OCI-LY7 (cell line): ENCODE data around the gene NAV1. TPM values are rescaled to one million over a fixed set of nuclear protein-coding genes. Genes with fewer than 3 reads are reported as not detected.

Source experiments
- BruUV-seq: library from RNA; stranded (reverse); fragments of 400-500 nt; replicated peaks from 2 replicates; lab custom pipeline; 2021; lab: Mats Ljungman, UMichigan
- CTCF ChIA-PET: fragments of 300-600 bp; sonication (Branson Sonifier 250); formaldehyde crosslinking; loops from one replicate; lab custom pipeline; 2022; ENCODE audit warnings: antibody characterized with exemption; ENCODE audit not compliant: unreplicated experiment; lab: Charles Lee
- POLR2A ChIA-PET: fragments of 300-600 bp; sonication (Branson Sonifier 250); formaldehyde crosslinking; loops from one replicate; lab custom pipeline; 2022; ENCODE audit warnings: antibody characterized with exemption; lab: Charles Lee
- DNase-seq: peaks from one replicate; pipeline ENCODE4 v3.0.0-alpha.2; 2015; ENCODE audit warnings: low spot score
- H2AFZ ChIP-seq: fragments of 200-600 bp; sonication (generic), shearing (Covaris generic); 2 replicates; pipeline ENCODE4 v1.6.1; 2014; ENCODE audit warnings: mild to moderate bottlenecking, antibody characterized with exemption, low read length, moderate library complexity
- H3K27ac ChIP-seq: fragments of 200-600 bp; sonication (generic); 2 replicates; pipeline ENCODE4 v1.5.1; 2014; ENCODE audit warnings: mixed run types, low read depth, mild to moderate bottlenecking, moderate library complexity, low read length, inconsistent platforms; ENCODE audit not compliant: poor library complexity, severe bottlenecking
- H3K36me3 ChIP-seq: fragments of 200-600 bp; sonication (generic); 2 replicates; pipeline ENCODE4 v1.6.1; 2014; ENCODE audit warnings: mild to moderate bottlenecking, antibody characterized with exemption, low read length, moderate library complexity, mixed read lengths; ENCODE audit not compliant: insufficient read depth
- H3K4me1 ChIP-seq: fragments of 200-600 bp; sonication (generic); 2 replicates; pipeline ENCODE4 v1.5.1; 2014; ENCODE audit warnings: mild to moderate bottlenecking, low read length; ENCODE audit not compliant: insufficient read depth, poor library complexity, severe bottlenecking
- H3K4me2 ChIP-seq: fragments of 200-600 bp; sonication (generic); 2 replicates; pipeline ENCODE4 v1.6.1; 2014; ENCODE audit warnings: mild to moderate bottlenecking, low read length
- H3K4me3 ChIP-seq: fragments of 200-600 bp; sonication (generic); 2 replicates; pipeline ENCODE4 v1.5.1; 2014; ENCODE audit warnings: mild to moderate bottlenecking, low read depth, low read length; ENCODE audit not compliant: poor library complexity, severe bottlenecking
- H3K79me2 ChIP-seq: fragments of 200-600 bp; sonication (generic); 2 replicates; pipeline ENCODE4 v1.6.1; 2016; ENCODE audit warnings: low read depth, mild to moderate bottlenecking, low read length, moderate library complexity, mixed read lengths; ENCODE audit not compliant: insufficient read depth
- H3K9me2 ChIP-seq: fragments of 200-600 bp; sonication (generic); 2 replicates; pipeline ENCODE4 v1.6.1; 2016; ENCODE audit warnings: mild to moderate bottlenecking, low read length, mixed read lengths; ENCODE audit not compliant: insufficient read depth
- H3K9me3 ChIP-seq: fragments of 200-600 bp; sonication (generic); 2 replicates; pipeline ENCODE4 v1.6.1; 2014; ENCODE audit warnings: mild to moderate bottlenecking, mixed run types, low read length, mixed read lengths
- H4K20me1 ChIP-seq: fragments of 200-600 bp; sonication (generic); 2 replicates; pipeline ENCODE4 v1.6.1; 2014; ENCODE audit warnings: mild to moderate bottlenecking, antibody characterized with exemption, low read length, moderate library complexity, mixed read lengths; ENCODE audit not compliant: insufficient read depth
- CTCF ChIP-seq: fragments of 200-600 bp; sonication (generic); conservative IDR thresholded peaks from 2 replicates; pipeline ENCODE4 v1.5.1; 2014; ENCODE audit warnings: mild to moderate bottlenecking, antibody characterized with exemption, low read length, moderate library complexity, mixed read lengths
- EZH2phosphoT487 ChIP-seq: fragments of 200-600 bp; sonication (generic); IDR thresholded peaks from 2 replicates; pipeline ENCODE4 v1.6.1; 2018; ENCODE audit warnings: low read depth, borderline replicate concordance, mild to moderate bottlenecking, mixed run types, antibody characterized with exemption, low read length, moderate library complexity, mixed read lengths
- intact Hi-C: fragments of 100-400 bp; cut with micrococcal nuclease; formaldehyde crosslinking; loops from one replicate; pipeline ENCODE4 v1.10.0; 2022; ENCODE audit not compliant: unreplicated experiment
- total RNA-seq, 2 experiments: library from RNA; depleted of rRNA in 1 of 2; stranded (reverse); fragments of >200 nt in 1 of 2; shearing (Covaris generic) in 1 of 2; gene quantifications; 2 replicates each; pipeline ENCODE4 v1.2.3, GENCODE V29; 2014 to 2022

NAV1 gene
- total RNA-seq, 2 experiments from 2014 or later, result 4.2 to 20.7 TPM

- Histone ChIP-seq H2AFZ (no peak overlapping the region), H3K4me1 (no peaks in the 10 kb centered on the region), H3K4me3 (no peak overlapping the region), H3K36me3 (no peaks in the 10 kb centered on the region), H3K9me2 (no peaks in the 10 kb centered on the region), H3K79me2 (no peaks in the 10 kb centered on the region), H3K4me2 (no peak overlapping the region), H3K9me3 (no peaks in the 10 kb centered on the region), H4K20me1 (no peaks in the 10 kb centered on the region), H3K27ac (no peak overlapping the region)
- ChIA-PET POLR2A (interaction anchor here (1.1 to 1.4 kb wide), 2 partner anchors 18 kb away, joined by 3 read pairs; no protein-coding TSS in a partner anchor), CTCF (no interaction called here)
- no peak for DNase-seq
- TF ChIP-seq EZH2phosphoT487, result no peak
- TF ChIP-seq CTCF, result no peak
- intact Hi-C loops, result no loop called here
- BruUV-seq, result TSS peak; percentile 20
Observed at GRCh38 chr1:201533836-201534235, 5.1 kb upstream of the NAV1 start.

- H3K4me2 ChIP-seq, result no peak overlapping the region
- H3K27ac ChIP-seq, result no peak overlapping the region
- no peaks in the 10 kb centered on the region for H3K9me2 ChIP-seq
- TF ChIP-seq CTCF, result no peak
- TF ChIP-seq EZH2phosphoT487, result no peak
- H3K4me3 ChIP-seq, result no peak overlapping the region
- ChIA-PET CTCF (no interaction called here), POLR2A (interaction anchor here (0.7 kb wide), 1 partner anchor 11 kb away, joined by 9 read pairs; no protein-coding TSS in a partner anchor)
- no TSS peak for BruUV-seq
- no peaks in the 10 kb centered on the region for H3K79me2 ChIP-seq
- H2AFZ ChIP-seq, result no peak overlapping the region
- no peak for DNase-seq
- no peaks in the 10 kb centered on the region for H4K20me1 ChIP-seq
- intact Hi-C loops, result no loop called here
- no peaks in the 10 kb centered on the region for H3K9me3 ChIP-seq
- no peaks in the 10 kb centered on the region for H3K36me3 ChIP-seq
- H3K4me1 ChIP-seq, result peaks cover 3% of the 10 kb centered on the region
Observed at GRCh38 chr1:201535046-201535918, 3.6 kb upstream of the NAV1 start.

DNA sequence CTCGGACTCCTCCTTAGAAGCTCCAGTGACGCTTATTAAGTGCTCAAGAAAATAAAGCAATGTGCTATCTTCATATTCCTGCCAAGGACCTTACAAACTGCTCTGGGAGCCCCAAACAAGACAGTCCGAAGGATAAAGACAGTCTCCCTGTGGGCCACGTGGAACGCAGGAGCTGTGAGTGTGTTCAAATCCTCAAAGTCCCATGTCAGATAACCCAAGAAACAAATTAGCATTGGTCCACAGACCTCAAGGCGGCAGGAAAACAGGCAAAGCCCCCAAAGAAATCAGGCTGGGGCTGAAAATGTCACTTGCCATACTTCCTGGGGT lies 3.0 kb upstream of the NAV1 start:
- ChIA-PET CTCF (no interaction called here), POLR2A (no interaction called here)
- intact Hi-C loops, result no loop called here
- Histone ChIP-seq H4K20me1 (no peaks in the 10 kb centered on the region), H3K9me2 (no peaks in the 10 kb centered on the region), H3K4me3 (no peak overlapping the region), H3K36me3 (no peaks in the 10 kb centered on the region), H3K4me1 (peaks cover 9% of the 10 kb centered on the region), H3K27ac (no peak overlapping the region), H3K9me3 (no peaks in the 10 kb centered on the region), H3K79me2 (no peaks in the 10 kb centered on the region), H2AFZ (no peak overlapping the region), H3K4me2 (no peak overlapping the region)
- BruUV-seq, result no TSS peak
- no peak for DNase-seq
- no peak for TF ChIP-seq EZH2phosphoT487
- no peak for TF ChIP-seq CTCF
